NCI-H1048 (cell line): ENCODE measurements around the gene MRGPRD.
"Not testable (repeated sequence)": the region's sequence is repeated elsewhere in the genome, so short reads cannot be mapped to it uniquely, and the experiment has no call there.

Experiments used
- DNase-seq: peaks from one replicate; lab custom pipeline; 2025; lab: John Stamatoyannopoulos, UW

MRGPRD gene

DNA sequence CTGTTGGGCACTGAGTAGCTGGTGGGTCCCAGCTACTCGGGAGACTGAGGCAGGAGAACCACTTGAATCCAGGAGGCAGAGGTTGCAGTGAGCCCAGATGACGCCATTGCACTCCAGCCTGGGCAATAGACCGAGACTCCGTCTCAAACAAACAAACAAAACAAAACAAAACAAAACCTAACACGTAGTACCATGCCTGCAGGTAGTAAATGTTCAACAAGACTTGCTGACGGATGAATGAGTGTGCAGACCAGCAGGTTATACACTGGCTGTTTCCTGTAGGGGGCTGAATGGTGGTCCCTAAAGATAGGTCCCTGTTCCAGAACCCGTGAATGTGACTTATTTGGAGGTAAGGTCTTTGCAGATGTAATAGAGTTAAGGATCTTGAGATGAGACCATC is 12.8 kb upstream of the MRGPRD start:
- no peak for DNase-seq

DNA sequence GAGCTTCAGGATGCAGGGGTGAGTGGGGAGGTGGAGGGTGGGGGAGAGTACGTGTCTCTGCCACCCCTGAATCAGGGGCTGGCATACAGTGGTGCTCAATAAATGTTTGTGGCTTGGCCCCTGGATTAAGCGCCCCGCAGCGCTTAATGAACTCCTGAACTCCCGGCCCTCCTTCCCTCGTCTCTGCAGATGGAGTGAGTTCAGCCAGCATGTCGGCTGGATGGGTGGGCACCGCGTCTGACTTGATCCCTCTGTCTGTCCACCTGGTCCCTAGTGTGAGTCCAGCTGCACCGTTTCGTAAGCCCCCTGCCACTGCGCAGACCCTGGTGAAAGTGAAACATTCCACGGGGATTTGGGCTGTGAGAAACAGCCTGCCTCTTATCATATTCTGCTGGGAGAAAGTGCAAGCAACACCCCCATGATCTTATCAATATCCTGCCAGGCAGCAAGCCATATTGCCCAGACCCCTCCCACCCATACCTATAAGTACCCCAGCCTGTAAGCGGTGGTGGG is 12.0 kb upstream of the MRGPRD start:
- DNase-seq: no peak

DNA sequence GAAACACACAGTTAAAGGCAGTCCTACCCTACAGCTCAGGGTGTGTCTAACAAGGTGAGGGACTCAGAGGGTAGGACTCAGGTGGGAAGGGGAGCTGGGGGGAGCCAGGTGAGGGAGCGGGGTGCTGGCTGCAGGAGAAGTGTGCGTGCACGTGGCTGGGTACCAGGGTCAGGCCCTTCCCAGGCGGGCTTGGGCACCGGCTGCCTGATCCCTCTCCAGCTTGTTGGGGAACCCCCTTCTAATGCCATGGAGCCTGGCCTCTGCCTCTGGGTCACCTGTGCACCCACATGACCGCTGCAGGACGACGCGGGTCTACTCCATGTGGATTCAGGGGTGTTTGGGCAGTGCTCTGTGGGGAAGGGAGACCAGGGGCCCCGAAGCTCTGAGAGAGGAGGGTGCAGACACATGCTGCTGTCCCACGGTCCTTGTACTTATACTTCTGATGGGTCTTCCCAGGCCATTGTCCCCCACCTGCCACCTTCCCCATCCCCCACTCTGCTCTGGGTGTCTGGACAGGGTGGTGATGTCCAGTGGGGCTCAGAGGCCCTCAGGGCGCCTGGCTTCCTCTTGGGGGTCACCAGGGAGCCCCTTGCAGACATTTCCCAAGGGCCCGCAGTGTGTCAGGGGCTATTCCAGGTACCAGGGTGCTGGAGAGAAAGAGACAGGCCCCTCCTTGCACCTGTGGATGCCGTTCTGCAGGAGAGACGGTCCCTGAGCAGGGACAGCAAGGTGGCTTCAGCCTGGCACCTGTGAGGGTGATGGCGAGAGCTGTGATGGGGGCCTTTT is 10.4 kb upstream of the MRGPRD start:
- DNase-seq: no peak

DNA sequence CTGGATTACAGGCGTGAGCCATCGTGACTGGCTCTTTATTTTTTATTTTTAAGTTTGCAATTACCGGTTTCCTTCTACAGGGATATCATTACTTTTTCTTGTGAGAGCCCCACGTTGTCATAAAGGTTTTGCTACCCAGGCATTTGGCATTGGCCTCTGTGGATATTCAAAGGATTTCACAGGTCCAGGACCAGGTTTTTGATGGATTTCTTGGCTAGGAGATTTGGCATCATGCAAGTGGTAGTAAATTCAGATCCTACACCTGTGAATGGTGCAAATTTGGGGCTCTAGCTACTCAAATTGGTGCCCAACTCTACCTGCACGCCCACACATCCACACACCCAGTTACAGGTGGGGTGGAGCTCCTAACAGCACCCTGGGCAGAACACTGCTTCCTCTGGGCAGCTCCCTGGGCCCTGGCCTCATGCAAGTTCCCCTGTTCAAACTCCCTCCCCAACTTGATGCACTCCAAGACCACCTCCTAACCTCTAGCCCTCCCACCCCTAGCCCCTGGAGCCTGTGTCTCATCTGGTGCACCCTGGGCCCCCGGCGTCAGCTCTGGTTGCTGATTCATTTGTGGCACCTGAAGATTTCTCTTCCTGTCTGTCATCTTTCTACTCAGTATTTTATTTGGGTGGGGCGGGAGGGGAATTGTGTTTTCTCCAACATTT is 9.3 kb upstream of the MRGPRD start:
- no peak for DNase-seq

- no peak for DNase-seq
These were observed 7.7 kb upstream of the MRGPRD start for GRCh38 chr11:68988491-68988890.

GRCh38 chr11:68987211-68987610 is 6.4 kb upstream of the MRGPRD start:
- no peak for DNase-seq

DNA sequence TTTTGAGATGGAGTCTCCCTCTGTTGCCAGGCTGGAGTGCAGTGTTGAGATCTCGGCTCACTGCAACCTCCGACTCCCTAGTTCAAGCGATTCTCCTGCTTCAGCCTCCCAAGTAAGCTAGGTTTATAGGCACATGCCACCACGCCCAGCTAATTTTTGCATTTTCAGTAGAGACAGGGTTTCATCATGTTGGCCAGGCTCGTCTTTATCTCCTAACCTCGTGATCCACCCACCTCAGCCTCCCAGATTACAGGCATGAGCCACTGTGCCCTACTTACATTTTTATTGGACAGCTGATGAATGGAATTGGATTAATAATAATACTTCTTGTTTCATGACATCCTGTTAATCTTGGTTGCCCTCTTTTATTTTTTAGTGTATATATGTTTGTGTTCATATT is 3.0 kb upstream of the MRGPRD start:
- no peak for DNase-seq

GRCh38 chr11:68982134-68982533 is 1.3 kb upstream of the MRGPRD start:
- no peak for DNase-seq

DNA sequence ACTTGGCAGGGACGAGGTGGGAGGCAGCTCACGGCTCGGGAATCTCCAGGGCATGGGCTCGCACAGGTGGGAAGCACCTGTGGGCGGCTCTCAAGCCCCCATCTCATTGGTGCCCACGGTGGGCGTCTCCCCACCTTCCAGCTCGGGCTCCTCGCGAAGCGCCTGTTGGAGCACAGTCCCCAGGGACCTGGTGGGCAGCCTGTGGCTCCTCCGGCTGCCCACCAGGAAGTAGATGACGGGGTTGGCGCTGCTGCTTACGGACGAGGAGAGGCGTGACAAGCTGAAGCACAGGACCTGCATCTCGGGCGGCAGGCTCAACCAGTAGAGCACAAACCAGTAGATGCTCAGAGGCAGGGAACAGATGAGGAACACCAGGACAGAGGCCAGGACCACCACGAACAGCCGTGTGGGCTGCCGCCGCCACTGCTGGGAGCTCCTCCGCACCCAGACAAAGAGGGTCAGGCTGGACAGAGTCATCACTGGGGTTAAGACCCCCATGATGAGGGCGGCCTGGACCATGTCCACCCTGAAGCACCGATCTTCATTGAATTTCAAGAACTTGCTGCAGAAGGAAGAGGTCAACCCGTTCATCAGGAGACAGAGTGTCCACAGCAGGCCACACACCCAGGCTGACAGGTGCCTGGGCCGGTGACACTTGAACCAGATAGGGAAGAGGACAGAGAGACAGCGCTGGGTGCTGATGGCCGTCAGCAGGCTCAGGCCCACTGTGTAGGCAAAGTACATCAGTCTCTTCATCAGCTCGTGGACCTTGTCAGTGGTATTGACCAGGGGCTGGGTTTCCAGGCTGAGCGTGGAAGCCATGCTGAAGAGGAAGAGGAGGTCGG is 633 bp downstream of the MRGPRD start:
- no peak for DNase-seq

GRCh38 chr11:68978931-68979594 is 1.7 kb downstream of the MRGPRD start:
- no peak for DNase-seq

GRCh38 chr11:68978626-68978930 is 2.2 kb downstream of the MRGPRD start:
- DNase-seq: no peak

DNA sequence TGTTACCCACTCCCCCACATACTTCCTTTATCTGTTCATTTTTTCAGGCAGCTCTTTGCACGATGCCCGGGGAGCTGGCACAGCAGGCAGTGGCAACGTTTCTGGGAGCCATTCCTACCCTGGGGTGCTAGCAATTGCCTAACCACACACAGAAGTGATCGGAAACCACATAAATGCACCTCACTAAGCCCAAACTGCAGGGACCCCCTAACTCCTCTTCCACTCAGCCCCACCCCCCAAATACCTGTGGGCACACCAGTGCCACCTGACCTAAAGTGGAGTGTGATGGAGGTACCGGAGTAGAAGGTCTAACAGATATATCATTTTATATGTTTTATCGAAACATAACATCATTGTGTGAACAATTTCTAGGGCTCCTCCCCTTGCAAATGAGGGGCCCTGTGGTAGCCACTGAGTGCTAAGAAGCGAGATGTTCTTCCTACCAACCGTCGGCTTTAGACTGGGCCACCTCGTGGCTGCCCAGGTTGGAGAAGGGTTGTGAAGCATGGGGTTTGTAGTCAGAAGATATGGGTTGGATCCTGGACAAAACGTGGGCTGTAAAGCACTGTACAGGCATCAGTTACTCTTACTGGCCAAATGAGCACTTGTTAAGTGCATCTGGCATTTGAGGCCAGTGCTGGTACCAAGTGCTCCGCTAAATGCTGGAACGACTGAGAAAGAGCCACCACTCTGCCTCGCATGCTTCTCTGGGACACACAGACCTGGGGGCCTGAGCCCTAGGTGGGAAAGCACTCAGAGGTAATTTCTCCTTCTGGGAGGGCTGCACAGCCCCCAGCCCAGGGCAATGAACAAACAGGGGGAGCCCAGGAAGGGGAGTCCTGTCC is 2.8 kb downstream of the MRGPRD start:
- no peak for DNase-seq

DNA sequence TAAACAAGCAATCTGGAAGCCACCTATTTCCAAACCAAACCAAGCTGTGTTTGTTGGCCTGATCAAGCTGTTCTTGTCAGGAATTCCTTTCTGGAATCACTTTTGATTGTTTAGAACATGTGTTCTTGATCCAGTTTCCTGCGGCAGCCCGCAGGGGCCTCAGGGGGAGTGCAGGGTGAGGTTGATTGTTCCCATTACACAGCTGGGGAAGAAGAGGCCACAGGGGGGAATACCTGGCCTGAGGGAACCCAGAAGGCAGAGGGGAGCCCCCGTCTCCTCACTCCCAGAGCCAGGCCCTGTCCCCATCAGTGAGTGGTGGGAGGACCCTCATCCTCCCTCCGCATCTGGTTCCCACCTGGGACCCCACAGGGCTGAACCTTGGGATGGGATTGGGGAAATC is 4.2 kb downstream of the MRGPRD start:
- DNase-seq: no peak

DNA sequence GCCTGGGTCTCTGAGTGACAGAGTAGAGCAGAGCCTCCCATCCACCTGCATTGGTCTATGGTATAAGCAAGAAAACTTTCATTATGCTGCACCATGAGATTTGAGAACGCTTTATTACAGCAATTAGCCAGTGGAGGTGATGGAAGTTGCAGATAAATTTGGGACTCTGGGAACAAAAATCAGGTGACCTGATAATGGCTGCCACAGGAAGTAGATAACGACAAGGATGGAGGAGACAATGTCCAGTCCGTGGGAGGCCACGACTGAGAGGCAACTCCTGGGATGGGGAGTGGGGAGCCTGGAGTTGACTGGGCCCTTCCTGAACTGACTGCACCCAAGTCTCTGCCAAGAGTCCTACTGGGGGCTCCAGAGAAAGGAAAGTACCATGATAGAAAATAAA is 4.7 kb downstream of the MRGPRD start:
- DNase-seq: no peak

DNA sequence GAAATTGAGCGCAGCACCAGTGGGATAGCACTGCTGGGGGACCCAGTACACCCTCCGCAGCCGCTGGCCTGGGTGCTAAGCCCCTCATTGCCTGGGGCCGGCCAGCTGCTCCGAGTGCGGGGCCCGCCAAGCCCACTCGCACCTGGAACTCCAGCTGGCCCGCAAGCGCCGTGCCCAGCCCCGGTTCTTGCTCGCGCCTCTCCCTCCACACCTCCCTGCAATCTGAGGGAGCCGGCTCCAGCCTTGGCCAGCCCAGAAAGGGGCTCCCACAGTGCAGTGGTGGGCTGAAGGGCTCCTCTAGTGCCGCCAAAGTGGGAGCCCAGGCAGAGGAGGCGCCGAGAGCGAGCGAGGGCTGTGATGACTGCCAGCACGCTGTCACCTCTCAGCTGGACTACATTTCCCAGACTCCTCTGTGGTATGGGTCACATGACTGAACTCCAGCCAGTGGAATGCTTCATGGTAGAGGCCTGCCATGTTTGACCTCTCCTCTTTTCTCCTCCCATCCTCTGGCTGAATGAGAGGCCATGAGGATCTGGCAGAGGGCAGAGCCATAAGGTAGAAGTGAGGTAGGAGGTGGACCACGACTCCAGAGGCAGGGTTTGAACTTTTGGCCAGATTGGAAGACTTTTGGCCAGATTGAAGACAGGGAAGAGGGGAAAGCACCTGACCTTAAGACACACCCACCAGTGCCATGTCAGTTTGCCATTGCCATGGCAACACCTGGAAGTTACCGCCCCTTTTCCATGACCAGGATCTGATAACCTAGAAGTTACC is 6.2 kb downstream of the MRGPRD start:
- no peak for DNase-seq

GRCh38 chr11:68973706-68974105 is 7.1 kb downstream of the MRGPRD start:
- DNase-seq: not testable (repeated sequence)

DNA sequence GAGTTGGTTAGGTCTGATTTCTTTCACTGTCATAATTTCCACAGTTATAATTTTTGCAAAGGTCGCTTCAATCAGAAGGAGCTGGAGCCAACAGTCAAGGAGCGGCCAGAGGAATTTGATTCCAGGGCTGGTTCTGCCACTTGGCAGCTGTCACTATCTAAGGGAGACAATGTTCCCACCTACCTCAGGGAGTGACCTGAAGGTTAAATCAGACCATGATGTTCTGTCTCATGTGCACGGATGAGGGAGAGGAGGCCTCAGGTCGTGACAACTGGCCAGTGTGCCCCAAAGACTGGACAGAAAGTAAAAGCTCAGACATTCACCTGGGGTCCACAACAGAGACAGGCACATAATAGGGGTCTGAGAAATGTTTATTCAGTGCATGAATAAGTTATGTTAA is 7.6 kb downstream of the MRGPRD start:
- no peak for DNase-seq

DNA sequence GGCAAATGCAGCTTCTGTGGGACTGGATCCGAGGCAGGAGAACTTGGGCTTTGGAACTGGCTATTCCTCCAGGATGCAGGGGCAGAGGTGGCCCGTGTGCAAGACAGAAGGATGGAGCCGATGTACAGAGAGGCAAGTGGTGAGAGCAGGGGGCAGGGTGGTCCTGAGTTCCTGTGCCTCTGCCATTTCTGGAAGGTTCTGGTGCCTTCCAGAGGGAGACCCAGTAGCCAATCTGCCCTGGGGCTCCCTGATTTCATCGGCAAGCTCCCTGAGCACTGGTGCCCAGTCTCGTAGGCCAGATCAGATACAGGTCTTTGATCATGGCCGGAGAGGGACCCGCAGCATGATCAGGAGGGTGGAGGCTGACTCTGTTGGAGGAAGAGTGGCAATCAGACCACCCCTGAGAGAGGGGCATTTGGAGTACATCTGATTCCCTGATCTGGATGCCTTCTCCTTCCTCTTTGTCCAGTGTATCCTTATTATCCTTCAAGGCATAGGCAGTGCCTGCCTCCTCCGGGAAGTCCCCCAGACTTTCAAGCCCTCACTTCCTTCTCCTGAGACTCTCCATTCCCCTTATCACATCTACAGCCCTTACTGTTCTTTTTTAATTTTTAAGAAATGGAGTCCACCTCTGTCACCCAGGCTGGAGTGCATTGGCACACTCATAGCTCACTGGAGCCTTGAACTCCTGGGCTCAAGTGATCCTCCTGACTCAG is 9.7 kb downstream of the MRGPRD start:
- DNase-seq: no peak

GRCh38 chr11:68969386-68969785 is 11.4 kb downstream of the MRGPRD start:
- no peak for DNase-seq
